ENCODE measurements around the gene ZRANB3.

ZRANB3 gene

DNA sequence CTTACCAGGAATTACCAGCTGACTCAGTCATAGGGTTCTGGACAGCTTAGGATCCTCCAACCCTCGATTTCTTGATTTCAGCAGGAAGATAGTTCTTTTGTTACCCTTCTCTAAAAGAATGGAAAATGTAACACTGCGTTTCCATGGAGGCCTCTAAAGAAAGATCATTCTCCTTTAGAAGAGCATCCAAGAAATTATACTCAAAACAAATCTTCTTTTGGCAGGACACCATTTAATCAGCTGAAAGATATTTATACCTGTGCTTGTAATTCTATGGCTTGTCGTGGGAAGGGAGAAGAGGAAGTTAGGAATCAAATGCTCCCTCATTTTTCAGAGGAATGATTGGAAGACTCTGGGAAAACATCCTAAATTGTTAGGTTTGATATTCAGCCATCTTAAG, 348.4 kb downstream of the ZRANB3 start:
- TF ChIP-seq, protein P1, sequence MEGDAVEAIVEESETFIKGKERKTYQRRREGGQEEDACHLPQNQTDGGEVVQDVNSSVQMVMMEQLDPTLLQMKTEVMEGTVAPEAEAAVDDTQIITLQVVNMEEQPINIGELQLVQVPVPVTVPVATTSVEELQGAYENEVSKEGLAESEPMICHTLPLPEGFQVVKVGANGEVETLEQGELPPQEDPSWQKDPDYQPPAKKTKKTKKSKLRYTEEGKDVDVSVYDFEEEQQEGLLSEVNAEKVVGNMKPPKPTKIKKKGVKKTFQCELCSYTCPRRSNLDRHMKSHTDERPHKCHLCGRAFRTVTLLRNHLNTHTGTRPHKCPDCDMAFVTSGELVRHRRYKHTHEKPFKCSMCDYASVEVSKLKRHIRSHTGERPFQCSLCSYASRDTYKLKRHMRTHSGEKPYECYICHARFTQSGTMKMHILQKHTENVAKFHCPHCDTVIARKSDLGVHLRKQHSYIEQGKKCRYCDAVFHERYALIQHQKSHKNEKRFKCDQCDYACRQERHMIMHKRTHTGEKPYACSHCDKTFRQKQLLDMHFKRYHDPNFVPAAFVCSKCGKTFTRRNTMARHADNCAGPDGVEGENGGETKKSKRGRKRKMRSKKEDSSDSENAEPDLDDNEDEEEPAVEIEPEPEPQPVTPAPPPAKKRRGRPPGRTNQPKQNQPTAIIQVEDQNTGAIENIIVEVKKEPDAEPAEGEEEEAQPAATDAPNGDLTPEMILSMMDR (IDR thresholded peaks at IDR 0.05; ENCODE audit: insufficient read depth, missing control alignments), result no peak
- DNase-seq (ENCODE audit: insufficient read length, low spot score), result no peak
- no peak for FAIRE-seq

DNA sequence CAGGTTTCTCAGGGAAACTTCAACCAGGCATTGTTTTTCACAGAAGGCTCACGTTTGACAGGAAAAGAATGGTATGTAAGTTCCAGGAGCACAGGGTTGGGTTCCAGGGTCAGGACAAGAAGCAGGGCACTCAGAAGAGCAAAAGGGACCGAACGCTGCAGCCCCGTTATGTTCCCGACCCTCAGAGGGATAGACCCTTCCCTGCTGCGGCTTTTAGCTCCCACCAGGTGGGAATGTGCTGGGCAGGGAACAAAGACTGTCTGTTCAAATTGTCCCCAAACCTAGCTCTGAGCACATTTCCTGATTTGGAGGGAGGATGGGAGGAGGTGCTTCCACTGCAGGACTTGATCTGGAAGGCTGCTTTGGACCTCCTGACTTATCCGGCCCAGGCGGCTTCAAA, 348.8 kb downstream of the ZRANB3 start:
- TF ChIP-seq, protein P1 (IDR thresholded peaks at IDR 0.05; ENCODE audit: insufficient read depth, missing control alignments), result no peak

DNA sequence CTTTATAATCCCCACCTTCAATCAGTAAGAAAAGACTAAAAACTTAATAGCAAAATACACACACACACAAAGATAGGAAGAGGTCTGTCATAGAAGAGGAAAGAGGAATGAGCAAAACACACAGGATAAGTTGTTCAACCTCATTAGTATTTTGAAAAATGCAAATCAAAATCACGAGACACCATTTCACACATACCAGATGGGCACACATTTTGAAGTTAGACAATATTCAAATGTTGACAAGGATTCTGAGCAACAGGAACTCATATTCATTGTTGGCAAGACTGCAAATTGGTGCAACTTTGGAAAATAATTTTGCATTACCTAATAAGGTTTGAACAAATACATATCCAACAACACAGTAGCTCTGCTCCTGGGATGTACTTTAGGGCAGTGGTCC, 351.3 kb downstream of the ZRANB3 start:
- TF ChIP-seq, protein P1 (IDR thresholded peaks at IDR 0.05; ENCODE audit: insufficient read depth, missing control alignments), result no peak
- no peak for FAIRE-seq

More for the DNA sequence above, 348.8 kb downstream of the ZRANB3 start:
- no peak for FAIRE-seq
- no peak for DNase-seq (ENCODE audit: insufficient read length, low spot score)

DNA sequence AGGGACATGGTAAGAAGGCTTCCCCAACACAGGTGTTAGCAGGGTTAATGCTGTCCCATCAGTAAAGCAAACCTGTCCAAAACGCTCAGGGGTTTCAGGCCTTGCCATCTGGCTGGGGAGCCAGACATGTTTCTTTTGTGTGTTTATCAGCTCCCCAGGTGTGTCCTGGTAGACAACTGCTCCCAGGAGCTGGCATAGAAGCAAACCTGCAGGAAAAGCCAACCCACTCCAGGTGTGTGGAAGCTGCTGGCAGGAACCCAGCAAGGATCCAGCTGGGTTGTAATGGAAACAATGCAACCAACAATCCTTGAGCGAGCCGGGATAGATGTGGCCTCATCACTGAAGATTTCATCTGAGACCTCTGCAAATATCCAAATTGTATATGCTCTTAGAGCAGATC, 355.8 kb downstream of the ZRANB3 start:
- FAIRE-seq (no peak), DNase-seq (ENCODE audit: insufficient read length, low spot score) (no peak)
- TF ChIP-seq, protein P1 (IDR thresholded peaks at IDR 0.05; ENCODE audit: insufficient read depth, missing control alignments), result no peak

More for the DNA sequence above, 351.3 kb downstream of the ZRANB3 start:
- no peak for DNase-seq (ENCODE audit: insufficient read length, low spot score)

DNA sequence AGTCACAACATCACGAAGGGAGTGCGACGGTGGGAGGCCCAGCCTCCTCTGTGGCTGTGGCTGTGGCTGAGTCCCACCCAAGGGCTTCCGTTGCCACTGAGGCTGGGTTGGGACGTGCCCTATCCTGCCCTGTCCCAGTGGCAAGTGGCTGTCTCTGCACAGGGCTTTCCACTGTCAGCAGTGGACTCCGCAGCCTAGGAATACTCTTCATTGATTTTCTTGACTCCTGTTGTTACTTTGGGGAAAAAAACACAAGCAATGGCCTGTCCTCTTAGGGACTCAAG, 356.3 kb downstream of the ZRANB3 start:
- DNase-seq (ENCODE audit: insufficient read length, low spot score) (no peak), FAIRE-seq (no peak)
- TF ChIP-seq, protein P1 (IDR thresholded peaks at IDR 0.05; ENCODE audit: insufficient read depth, missing control alignments), result no peak

DNA sequence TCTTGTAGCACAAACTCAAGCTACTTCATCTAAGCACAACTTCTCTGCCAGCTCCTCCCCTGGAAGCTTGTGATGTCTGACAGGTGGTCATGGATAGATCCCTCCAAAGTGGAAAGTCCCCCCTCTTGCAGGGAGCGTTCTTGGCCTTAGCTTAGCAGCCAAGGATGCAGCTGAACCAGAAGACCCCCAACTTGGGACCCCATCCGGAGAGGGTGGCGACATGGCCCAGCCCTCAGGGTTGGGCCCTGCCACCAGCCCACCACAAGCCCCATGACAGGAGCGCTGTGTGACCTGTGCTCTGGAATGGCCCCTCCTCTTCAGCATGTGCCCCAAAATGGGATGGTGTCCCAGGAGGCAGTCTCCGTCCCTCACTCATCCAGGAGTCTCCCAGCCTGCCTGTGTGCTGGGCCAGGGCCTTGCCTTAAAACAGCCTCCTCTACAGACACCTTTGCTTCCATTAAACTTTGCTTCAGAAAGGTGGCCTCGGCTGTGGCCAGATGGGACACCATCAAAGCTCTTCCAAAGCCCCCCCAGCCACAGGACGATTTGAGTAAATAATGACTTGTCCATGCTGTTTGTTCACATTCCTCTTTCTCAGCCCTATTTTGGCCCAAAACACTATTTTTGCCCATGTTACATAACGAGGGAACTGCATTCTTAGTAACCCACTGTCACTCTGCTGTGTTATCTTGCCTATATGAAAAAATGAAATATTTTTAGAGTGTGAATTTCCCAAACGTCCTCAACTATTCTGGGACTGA, 356.8 kb downstream of the ZRANB3 start:
- no peak for FAIRE-seq

More for the DNA sequence above, 356.8 kb downstream of the ZRANB3 start:
- TF ChIP-seq, protein P1 (IDR thresholded peaks at IDR 0.05; ENCODE audit: insufficient read depth, missing control alignments), result no peak
- DNase-seq (ENCODE audit: insufficient read length, low spot score), result no peak

All from D721Med (cell line).